ENCODE measurements around the gene OR1L8.

Gene OR1L8

GRCh38 chr9:122518841-122519240, 64.3 kb downstream of the OR1L8 start, which contains the start of gene OR1J4:
Gene OR1J4 (plus strand): TSS chr9:122519141. CDS start chr9:122519141, 0 bp downstream.
- in situ Hi-C loops (cut with MboI; ENCODE audit: low sequenced_read_pairs): no loop called here

DNA sequence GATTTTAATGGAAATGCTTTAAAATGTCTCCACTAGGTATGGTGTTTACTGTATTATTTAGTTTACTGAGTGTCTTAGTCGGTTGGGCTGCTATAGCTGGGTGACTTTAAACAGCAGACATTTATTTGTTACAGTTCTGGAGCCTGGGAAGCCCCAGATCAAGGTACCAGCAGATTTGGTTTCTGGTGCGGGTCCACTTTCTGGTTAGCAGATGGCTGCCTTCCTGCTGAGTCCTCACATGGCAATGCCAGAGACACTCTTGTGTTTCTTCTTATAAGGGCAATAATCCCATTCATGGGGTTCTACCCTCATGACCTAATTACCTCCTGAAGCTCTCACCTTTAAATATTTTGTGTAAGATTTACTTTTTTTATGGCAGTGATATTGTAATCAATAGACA, 65.0 kb downstream of the OR1L8 start:
- in situ Hi-C loops (cut with MboI; ENCODE audit: low sequenced_read_pairs): no loop called here
